Stimulated activated CD4-positive, alpha-beta T cell treated with anti-CD3 and anti-CD28 coated beads, Interleukin-2, amount 100 ng/mL, for 24 hours (primary cell): ENCODE results near the gene DNAH17.

Source experiments
- DNase-seq, 2 donors: peaks; one replicate each; pipeline ENCODE4 v3.0.0-alpha.2; 2020

The DNAH17 gene, protein sequence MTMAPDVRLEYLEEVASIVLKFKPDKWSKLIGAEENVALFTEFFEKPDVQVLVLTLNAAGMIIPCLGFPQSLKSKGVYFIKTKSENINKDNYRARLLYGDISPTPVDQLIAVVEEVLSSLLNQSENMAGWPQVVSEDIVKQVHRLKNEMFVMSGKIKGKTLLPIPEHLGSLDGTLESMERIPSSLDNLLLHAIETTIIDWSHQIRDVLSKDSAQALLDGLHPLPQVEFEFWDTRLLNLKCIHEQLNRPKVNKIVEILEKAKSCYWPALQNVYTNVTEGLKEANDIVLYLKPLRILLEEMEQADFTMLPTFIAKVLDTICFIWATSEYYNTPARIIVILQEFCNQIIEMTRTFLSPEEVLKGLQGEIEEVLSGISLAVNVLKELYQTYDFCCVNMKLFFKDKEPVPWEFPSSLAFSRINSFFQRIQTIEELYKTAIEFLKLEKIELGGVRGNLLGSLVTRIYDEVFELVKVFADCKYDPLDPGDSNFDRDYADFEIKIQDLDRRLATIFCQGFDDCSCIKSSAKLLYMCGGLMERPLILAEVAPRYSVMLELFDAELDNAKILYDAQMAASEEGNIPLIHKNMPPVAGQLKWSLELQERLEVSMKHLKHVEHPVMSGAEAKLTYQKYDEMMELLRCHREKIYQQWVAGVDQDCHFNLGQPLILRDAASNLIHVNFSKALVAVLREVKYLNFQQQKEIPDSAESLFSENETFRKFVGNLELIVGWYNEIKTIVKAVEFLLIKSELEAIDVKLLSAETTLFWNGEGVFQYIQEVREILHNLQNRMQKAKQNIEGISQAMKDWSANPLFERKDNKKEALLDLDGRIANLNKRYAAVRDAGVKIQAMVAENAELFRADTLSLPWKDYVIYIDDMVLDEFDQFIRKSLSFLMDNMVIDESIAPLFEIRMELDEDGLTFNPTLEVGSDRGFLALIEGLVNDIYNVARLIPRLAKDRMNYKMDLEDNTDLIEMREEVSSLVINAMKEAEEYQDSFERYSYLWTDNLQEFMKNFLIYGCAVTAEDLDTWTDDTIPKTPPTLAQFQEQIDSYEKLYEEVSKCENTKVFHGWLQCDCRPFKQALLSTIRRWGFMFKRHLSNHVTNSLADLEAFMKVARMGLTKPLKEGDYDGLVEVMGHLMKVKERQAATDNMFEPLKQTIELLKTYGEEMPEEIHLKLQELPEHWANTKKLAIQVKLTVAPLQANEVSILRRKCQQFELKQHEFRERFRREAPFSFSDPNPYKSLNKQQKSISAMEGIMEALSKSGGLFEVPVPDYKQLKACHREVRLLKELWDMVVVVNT (N-terminal part only)

DNA sequence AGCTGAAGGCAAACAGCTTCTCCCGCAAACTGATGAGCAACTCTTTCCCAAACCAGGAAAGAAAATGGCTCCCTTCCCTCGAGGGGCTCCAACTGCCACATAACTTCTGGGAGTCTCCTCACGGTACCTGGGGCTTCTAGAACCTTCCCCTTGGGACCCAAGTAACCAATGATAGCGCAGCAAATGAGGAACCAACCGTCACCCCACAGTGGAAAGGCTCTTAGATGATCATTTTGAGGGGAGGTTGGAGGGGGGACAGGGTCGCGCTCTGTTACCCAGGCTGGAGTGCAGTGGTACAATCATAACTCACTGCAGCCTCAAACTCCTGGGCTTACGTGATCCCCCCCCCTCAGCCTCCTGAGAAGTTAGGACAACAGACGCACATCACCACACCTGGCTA, at the start of gene DNAH17:
Gene DNAH17 (minus strand): TSS at position 101 of the 400 bp plus-strand sequence. CDS start 2,339 bp downstream, outside the sequence.
- DNase-seq: no peak

DNA sequence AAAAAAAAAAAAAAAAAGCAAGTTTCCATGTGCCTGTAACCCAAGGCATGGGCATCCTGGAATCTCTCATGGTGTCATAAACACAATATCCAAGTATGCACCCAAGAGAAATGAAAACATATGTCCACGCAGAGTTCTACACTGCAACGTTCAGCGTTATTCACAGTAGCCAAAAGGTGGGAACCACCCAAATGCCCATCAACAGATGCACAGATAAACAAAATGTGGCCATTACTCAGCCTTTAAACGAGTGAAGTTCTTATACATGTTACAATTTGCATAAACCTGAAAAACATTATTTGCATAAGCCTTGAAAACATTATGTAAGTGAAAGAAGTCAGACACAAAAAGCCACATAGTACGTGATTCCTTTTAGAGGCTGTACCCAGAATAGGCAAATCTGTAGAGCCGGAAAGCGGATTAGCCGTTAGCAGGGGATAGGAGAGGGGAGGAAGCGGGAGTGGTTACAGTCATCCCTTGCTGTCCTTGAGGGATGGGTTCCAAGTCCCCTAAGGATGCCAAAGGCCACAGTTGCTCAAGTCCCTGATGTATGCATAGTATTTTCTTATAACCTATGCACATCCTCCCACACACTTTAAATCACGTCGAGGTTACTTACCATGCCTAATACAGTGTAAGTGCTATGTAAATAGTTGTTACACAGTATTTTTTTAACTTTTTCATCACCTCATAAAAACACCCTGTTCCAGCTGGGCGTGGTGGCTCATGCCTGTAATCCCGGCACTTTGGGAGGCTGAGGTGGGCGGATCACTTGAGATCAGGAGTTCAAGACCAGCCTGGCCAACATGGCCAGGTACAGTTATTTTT, 47.3 kb upstream of the DNAH17 start:
- DNase-seq: no peak

DNA sequence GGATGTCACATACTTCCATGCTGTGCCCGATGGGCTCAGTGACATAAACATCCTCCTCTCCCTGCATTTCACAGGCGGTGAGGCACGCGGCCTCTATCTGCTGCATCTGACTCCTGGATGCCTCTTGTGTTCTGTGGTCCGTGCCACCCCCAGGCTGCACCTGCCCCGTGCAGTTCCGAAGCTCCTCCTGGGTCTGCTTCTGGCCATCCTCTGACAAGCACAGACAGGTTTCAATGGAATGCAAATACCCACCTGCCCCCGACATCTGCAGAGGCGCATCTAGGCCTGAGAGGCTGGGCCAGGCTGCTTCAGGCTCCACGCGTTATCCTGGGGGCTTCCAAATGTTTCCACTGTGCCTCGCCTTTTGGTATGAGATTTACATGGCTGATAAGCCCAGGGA, 46.3 kb upstream of the DNAH17 start:
- DNase-seq: no peak

DNA sequence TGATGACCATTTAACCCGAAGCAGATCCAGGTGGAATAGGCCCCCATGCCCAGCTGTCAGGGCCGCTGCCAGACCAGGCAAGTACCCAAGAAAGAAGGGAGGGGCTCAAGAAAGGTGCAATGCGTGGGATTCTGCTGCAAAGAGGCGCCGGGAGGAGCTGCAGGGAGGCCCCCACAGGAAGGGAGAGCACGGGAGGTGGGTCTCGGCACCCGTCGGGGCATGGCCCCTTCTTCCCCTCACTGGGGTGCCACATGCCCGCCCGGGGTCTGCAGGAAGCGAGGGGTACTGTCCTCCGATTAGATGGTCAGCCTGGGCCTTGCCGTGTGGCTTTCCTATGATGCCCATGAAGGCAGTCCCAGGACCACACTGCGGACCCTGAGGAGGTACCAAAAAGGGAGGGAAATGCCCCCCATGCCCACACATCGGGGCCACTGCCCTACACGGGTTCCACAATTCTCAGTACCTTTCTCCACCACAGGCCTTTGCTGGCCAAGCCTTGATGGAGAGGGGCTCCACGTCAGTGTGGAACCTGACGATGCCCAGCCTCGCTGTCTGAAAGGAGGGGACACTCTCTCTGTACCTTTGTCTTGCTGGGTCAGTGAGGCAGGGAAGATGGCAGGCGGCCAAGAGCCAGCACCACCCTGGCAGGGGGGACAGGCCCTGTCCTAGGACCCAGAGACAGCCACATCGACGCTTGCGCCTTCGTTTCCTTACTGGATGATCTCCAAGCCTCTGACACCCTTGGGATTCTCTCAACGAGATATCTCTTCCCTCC, 45.5 kb upstream of the DNAH17 start:
- no peak for DNase-seq

DNA sequence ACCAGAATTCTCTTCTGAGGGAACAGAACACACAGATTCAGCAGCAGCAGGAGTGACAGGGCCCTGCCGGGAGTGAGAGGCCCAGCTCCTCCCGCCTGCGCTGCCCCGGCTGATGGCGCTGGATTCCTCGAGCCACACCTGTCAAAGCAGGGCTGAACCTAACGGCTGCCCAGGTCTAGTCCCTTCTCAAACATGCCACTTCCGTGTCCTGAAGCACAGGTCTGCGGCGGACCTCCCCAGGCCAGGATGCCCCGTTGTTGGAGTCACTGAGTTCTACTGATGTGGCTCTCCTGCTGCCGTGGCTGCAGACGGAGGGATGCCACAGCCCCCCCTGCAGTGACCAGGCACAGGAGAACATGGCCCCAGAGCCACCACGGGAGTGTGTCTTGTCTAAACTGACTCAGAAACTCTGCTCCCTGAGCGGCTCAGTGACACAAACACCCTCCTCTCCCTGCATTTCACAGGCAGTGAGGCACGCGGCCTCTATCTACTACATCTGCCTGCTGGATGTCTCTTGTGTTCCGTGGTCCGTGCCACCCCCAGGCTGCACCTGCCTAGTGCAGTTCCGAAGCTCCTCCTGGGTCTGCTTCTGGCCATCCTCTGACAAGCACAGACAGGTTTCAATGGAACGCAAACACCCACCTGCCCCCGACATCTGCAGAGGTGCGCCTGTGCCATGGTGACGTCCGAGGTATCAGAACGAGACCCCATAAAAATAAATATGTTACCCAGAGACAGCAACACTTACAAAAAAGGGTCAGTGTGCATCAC, 44.7 kb upstream of the DNAH17 start:
- no peak for DNase-seq

DNA sequence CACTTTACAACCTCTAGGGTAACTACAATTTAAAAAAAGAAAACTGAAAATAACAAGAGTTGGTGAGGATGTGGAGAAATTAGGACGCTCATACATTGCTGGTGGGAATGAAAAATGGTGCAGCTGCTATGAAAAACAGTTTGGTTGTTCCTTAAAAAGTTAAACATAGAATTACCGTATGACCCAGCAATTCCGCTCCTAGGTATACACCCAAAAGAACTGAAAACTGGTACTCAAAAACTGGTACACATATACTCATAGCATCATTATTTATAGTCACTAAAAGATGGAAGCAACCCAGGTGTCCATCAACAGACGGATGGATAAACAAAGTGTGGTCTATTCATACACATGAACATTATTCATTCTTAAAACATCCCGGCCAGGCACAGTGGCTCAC, 42.9 kb upstream of the DNAH17 start:
- no peak for DNase-seq

DNA sequence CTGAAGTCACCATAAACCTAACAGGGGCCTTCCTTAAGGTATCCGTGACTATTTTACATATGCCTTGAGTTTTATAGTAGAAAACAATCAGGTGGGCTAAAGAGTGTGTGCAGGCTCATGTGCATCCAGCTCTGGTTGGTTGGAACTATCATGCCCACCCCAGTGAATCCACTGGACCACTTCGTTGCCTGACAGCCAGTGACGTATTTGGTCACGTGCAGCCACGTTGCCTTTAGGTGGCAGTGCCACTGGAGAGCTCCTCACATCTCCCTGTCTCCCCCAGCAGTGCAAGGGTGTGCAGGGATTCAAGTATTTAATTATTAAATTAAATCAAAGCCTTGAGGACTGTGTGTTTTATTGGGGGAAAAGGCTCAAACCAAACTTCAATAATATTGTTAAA, 42.1 kb upstream of the DNAH17 start:
- no peak for DNase-seq

DNA sequence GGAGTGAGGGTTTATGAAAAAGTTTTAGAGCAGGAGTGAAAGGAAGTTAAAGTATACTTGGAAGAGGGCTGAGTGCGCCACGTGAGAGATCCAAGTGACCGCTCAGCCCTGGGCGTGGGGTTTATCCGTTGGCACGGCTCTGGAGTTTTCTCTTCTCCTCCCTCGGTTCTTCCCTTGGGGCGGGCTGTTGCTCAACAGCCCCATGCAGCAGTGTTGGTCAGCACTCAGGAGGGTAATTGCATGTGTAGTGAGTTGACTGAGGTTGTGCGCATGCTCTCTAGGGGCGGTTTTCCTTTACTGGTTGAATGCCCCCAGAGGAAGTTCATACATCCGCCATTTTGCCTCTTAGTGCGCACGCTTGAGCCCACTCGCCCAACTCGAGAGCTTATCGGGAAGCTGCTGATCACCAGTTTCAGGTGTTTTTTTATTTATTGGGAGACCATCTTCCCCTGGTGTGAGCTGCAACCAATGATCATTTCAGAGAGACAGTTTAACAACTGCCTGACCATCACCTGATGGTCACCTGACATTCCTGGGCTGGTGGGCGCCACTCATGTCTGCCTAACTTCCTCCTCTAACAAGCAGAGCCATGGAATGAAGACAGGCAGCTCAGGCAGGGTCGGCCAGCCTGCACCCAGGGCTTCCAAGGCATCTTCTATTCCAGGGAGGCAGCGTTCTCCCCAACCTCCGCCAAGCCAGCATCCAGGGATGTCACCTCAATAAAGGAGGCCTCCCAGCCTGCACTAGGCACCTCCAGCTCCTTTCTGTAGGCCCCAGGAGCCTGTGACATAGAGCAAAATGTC, 41.3 kb upstream of the DNAH17 start:
- DNase-seq: no peak

DNA sequence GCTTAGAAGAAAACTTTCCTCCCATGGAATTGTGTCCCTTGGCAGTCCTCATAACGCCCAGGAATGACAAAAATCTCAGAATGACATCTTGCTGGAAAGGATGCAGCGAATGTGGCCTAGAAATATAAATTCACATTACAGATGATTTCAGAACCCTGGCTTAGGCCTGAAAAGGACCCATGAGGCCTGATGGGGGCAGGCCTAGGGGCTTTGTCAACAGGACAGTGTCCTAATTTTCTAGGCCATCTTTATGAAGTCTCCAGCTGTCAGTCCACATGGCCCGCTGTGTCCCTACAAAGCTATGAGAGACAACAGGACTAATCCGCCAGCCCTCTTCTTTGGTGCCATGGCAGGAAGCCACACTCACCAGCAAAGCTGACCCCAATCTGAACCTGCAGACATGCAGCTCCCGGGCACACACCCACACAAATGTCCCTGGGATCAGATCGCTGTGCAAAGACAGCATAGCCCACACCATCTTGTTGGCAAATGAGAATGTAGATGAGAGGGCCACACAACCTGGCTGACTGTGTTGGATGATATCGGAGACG, 40.4 kb upstream of the DNAH17 start:
- DNase-seq: no peak

DNA sequence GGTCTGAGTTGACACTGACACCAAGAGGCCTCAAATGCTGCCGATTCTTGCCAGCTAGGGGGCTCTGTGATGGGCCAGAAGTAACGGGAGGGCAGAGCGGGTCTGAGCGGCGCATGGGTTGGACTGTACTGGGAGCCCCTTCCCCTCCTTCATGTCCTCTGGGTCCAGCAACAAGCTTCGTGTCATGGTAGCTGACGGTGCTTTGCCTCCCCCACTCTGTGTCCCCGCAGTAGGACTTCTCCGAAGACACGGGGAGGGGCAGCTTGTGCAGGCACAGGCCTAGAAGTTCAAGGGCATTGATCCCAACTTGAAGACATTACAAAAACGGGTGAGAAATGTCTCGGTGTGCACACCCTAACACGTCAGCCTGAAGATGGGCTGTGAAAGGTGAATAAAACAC, 39.8 kb upstream of the DNAH17 start:
- DNase-seq: no peak

DNA sequence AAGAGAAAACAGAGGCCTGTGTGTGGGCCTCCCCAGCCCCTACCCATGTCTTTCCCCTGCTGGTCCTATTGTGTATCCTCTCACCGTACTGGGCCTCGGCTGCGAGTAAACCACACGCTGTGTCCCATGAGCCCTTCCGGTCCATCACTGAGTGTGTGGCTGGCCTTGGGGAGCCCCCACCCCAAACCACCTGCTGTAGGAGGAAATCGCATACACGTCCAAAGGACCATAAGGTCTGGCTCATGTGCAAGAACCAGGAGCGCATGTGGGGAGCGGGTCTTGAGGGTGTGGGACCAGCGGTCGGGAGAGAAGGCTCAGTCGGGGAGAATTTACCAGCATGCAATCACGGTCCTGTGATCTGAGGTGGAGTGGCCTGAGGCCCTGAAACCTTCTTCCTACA, 38.4 kb upstream of the DNAH17 start:
- DNase-seq: no peak

DNA sequence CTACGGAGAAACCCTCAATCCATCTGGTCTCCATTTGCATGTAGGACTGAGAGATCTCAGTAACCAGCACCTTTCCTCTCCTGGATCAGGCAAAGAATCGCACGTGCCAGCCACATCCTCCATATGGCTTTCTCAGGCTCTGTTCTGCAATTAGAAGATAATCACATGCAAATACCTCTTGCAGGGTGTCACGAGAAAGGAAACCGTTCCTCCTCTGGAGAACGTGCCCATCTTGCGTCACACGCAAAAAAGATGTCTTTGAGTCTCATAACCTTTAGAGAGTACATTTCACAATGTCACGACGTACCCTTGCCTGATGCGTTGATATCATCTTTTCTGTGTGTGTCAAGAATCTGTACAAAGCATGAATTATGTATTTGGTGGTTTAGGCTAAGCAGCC, 36.2 kb upstream of the DNAH17 start:
- DNase-seq: no peak

DNA sequence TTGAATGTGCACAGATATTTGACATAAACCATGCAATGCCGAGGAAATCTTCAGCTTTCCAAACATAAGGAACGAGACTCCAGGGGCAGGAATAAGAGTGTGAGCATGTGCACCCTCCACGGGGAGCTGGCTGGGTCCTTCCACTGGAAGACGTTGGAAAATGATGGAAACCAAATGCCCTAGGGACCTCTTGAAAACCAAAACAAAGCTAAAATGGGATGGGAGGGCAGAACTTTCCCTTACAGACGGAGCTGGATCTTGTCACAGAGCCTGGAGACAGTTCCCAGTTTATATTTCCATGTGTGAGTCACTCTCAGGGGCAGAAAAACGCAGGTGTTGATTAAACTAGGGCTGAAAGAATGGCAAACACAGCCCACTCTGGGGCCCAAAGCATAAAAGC, 34.4 kb upstream of the DNAH17 start:
- DNase-seq: no peak

DNA sequence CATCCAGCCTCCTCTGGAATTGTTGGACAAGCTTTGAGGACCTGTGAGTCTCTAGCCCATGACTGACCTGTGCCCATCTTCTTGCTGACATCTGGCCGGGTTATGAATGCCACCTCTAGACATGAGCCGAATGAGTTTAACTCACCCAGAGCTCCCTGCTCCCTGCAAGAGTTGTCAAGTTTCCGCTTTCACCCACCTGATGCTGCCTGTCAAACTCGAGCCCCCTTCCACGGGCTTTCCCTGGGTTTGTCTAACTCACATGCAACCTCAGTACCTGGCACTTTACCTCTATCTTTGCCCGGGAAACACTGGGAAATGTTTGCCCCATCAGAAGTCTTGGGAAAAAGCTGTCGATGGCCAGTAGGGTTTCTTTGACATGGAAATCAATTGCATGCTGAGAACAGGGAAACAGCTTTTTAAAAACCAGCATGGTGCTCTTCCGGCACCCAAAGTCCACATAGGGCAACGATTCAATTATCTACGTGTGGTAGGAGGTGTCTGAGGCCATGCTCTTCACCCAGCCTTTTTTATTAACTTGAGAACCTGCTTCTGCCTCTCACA, 33.8 kb upstream of the DNAH17 start:
- DNase-seq: no peak

DNA sequence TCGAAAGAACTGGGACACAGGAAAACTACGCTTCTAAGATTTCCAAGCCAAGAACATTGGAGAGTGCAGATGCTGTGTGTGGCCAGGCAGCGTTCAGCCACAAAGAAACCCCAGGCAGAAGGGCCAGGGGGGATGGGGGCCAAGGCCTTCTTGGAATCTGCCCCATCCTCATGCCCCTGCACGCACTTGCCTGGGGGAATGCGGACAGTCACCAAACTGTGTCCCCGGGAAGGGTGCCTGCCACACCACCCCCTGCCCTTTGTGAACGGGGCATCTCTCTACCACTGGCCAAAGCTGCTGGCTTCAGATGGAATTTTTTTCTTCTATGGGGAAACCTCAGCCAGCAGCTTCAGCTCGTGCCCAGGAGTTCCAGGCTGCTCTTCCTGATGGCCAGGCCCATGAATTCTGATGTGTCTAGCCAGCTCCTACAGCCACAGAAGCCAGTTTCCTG, 32.0 kb upstream of the DNAH17 start:
- no peak for DNase-seq

DNA sequence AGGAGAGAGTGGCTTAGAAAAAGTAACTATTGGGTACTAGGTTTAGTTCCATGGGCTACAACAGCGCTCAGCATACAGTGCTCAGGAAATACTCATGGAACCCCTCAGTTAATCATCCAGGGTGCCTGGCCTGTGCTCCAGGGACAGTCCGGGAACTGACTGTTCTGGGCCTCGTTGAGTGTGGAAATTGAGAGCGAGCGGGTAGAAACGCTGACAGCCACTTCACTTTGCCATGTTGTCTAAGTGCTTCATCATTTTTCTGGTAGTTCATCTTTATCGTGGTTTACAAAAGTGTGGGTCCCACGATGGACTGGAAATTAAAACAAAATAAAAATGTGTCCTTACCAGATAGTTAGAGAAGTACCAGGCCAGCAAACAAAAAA, 31.6 kb upstream of the DNAH17 start:
- no peak for DNase-seq

DNA sequence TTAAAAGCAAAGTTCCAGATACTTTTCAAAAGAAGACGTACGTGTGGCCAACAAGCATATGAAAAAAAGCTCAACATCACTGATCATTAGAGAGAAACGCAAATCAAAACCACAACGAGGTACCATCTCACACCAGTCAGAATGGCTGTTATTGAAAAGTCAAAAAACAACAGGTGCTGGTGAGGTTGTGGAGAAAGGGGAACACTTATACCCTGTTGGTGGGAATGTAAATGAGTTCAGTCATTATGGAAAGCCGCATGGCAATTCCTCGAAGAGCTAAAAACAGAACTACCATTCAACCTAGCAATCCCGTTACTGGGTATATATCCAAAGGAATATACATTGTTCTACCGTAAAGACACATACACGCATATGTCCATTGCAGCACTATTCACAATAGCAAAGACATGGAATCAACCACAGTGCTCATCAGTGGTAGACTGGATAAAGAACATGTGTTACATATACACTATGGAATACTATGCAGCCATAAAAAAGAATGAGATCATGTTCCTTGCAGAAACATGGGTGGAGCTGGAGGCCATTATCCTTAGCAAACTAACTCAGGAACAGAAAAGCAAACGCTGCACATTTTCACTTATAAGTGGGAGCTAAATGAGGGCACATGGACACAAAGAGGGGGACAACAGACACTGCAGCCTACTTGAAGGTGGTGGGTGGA, 31.1 kb upstream of the DNAH17 start:
- no peak for DNase-seq

DNA sequence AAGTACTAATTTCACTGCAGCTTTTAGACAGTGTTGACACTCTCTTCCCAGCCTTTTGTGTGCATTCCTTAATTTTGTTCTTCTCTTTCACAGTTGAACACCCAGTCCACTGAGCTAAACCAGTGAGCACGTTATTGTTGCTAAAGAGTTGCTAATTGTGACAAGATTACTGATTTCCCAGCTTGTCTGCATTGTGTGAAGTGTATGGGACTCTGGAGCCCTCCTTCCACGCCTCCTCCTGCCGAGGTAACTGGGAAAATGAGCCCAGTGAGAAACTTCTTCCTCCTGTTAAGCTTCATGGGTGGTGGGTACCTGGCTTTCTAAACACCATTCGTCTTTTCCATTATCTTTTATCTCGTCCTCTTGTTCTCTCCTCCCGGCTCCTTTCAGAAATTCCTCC, 29.8 kb upstream of the DNAH17 start:
- no peak for DNase-seq
